GM23248 (cell line): ENCODE results near the gene TTYH1. TPM values are rescaled to one million over a fixed set of nuclear protein-coding genes. Genes with fewer than 3 reads are reported as not detected.

Experiments used
- DNase-seq: peaks from one replicate; pipeline ENCODE4 v3.0.0-alpha.2; 2015
- H2AFZ ChIP-seq: fragments of 200-600 bp; sonication (generic); 2 replicates; pipeline ENCODE4 v1.6.1; 2016; ENCODE audit warnings: antibody characterized with exemption
- H3F3A ChIP-seq: fragments of 200-600 bp; sonication (generic); 2 replicates; pipeline ENCODE4 v1.6.1; 2016; ENCODE audit warnings: mild to moderate bottlenecking, antibody characterized with exemption, mixed run types; ENCODE audit not compliant: insufficient read depth
- H3K27ac ChIP-seq: fragments of 200-600 bp; sonication (generic); 2 replicates; pipeline ENCODE4 v1.5.1; 2016; ENCODE audit warnings: mild to moderate bottlenecking
- H3K27me3 ChIP-seq: fragments of 200-600 bp; sonication (generic); replicated peaks from 2 replicates; pipeline ENCODE4 v1.6.1; 2016; ENCODE audit warnings: mild to moderate bottlenecking; ENCODE audit not compliant: insufficient read depth
- H3K36me3 ChIP-seq: fragments of 200-600 bp; sonication (generic); 2 replicates; pipeline ENCODE4 v1.6.1; 2016; ENCODE audit warnings: low read depth, mild to moderate bottlenecking
- H3K4me1 ChIP-seq: fragments of 200-600 bp; sonication (generic); 2 replicates; pipeline ENCODE4 v1.6.1; 2016; ENCODE audit warnings: mild to moderate bottlenecking; ENCODE audit not compliant: insufficient read depth
- H3K4me2 ChIP-seq: fragments of 200-600 bp; sonication (generic); one replicate; pipeline ENCODE4 v1.6.1; 2016; ENCODE audit warnings: mild to moderate bottlenecking; ENCODE audit not compliant: unreplicated experiment
- H3K4me3 ChIP-seq: fragments of 200-600 bp; sonication (generic); 2 replicates; pipeline ENCODE4 v1.5.1; 2016; ENCODE audit warnings: mild to moderate bottlenecking
- H3K79me2 ChIP-seq: fragments of 200-600 bp; sonication (generic); 2 replicates; pipeline ENCODE4 v1.6.1; 2016; ENCODE audit warnings: mild to moderate bottlenecking; ENCODE audit not compliant: insufficient read depth
- H3K9ac ChIP-seq: fragments of 200-600 bp; sonication (generic); 2 replicates; pipeline ENCODE4 v1.6.1; 2016; ENCODE audit warnings: mild to moderate bottlenecking
- H3K9me2 ChIP-seq: fragments of 200-600 bp; sonication (generic); 2 replicates; pipeline ENCODE4 v1.6.1; 2016; ENCODE audit warnings: mixed run types, mild to moderate bottlenecking, moderate library complexity; ENCODE audit not compliant: insufficient read depth
- H3K9me3 ChIP-seq: fragments of 200-600 bp; sonication (generic); one replicate; pipeline ENCODE4 v1.6.1; 2017; ENCODE audit warnings: low read depth
- H4K20me1 ChIP-seq: fragments of 200-600 bp; sonication (generic); 2 replicates; pipeline ENCODE4 v1.6.0; 2016; ENCODE audit not compliant: insufficient read depth
- EZH2 ChIP-seq: fragments of 200-600 bp; sonication (generic); IDR thresholded peaks from 2 replicates; pipeline ENCODE4 v1.6.1; 2018; ENCODE audit warnings: antibody characterized with exemption, mild to moderate bottlenecking; ENCODE audit not compliant: insufficient read depth, poor library complexity, severe bottlenecking
- EZH2phosphoT487 ChIP-seq: fragments of 200-600 bp; sonication (generic); IDR thresholded peaks from 2 replicates; pipeline ENCODE4 v1.6.1; 2018; ENCODE audit warnings: antibody characterized with exemption, moderate library complexity, mild to moderate bottlenecking, low read depth; ENCODE audit not compliant: insufficient read depth
- WGBS, 2 experiments: methylation state at CpG; one replicate each; pipeline ENCODE4 v1.1.6; 2015 to 2017; ENCODE audit warnings: low lambda C conversion rate in 2 of 2, low coverage in 1 of 2; ENCODE audit errors: missing lambda C conversion rate in 2 of 2; 5-methylcytosine and 5-hydroxymethylcytosine counted together
- in situ Hi-C: fragments of 300-500 bp; cut with MboI; formaldehyde crosslinking; loops from 2 replicates; pipeline ENCODE4 v1.15.0; 2020
- polyA plus RNA-seq: library from polyadenylated mRNA; unstranded; fragments of >200 nt; fragmentation: Nextera tagmentation; extraction: Ambion mirVana; gene quantifications from 2 replicates; pipeline ENCODE4 v1.2.1, GENCODE V29; 2016
- total RNA-seq: library from RNA; depleted of rRNA; stranded (reverse); fragments of >200 nt; shearing (Covaris generic); gene quantifications from 2 replicates; pipeline ENCODE4 v1.2.3, GENCODE V29; 2014

The TTYH1 gene
- total and polyA plus RNA-seq, 2 experiments from 2014 or later: 0.05 TPM; not detected in 1

DNA sequence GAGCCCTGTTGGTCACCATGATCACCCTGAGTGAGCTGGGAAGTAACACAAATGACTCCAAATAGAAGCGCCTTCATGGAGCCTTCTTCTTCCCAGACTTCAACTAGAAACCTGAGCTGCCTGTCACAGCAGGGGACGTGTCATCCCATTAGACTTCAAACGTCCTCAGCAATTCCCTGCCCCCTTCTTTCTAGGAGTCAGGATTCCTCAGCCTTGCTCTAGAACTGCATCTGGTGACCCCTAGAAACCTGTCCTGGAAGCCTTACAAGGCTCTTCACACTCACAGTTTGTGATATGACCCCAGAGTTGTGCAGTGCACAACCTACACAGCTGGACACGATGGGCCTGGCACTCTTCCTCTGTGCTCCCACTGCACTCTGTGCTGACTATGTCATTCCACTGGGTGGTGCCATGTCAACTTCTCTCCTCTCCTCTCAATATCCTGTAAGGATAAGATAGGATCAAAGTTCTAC is 23.6 kb upstream of the TTYH1 start:
- WGBS, 2 experiments: 12 to 15% methylated on average over 3 to 4 of the region's 4 CpGs

GRCh38 chr19:54392105-54392504 is 23.2 kb upstream of the TTYH1 start:
- 46 to 62% methylated on average over 4 to 5 of the region's 5 CpGs for WGBS, 2 experiments

More for the DNA sequence above, 23.6 kb upstream of the TTYH1 start:
- Histone ChIP-seq H3K36me3 (no peaks in the 10 kb centered on the region), H3K79me2 (no peaks in the 10 kb centered on the region), H2AFZ (no peak overlapping the region), H3K9me2 (no peaks in the 10 kb centered on the region), H3F3A (no peaks in the 10 kb centered on the region), H3K4me1 (no peaks in the 10 kb centered on the region), H3K27ac (no peak overlapping the region), H3K9ac (no peak overlapping the region), H3K4me2 (no peak overlapping the region), H3K27me3 (peaks cover 38% of the 10 kb centered on the region), H3K9me3 (no peaks in the 10 kb centered on the region), H3K4me3 (no peak overlapping the region), H4K20me1 (no peaks in the 10 kb centered on the region)
- in situ Hi-C loops: no loop called here
- TF ChIP-seq EZH2phosphoT487 (no peak), EZH2 (no peak)
- DNase-seq: no peak

DNA sequence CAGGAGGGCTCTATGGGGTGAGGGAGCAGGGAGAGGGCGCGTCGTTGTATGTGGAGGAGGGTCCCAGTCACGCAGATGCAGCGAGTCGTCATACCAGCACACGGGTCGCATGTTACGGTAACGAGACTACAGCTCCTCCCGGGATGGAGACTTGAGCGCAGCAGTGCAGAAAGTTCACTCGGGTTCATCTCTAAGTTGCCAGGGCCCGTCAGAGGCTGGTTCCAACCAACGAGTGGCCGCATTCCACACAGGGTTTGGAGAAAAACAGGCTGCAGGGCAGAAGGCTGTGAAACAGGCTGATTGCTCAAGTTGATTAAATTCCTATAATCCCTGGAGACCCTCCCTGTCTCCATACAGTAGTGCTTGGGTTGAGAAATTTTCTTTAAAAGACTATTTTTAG is 21.9 kb upstream of the TTYH1 start:
- Histone ChIP-seq H3F3A (no peaks in the 10 kb centered on the region), H3K9me3 (no peaks in the 10 kb centered on the region), H3K79me2 (no peaks in the 10 kb centered on the region), H2AFZ (no peak overlapping the region), H3K27ac (no peak overlapping the region), H3K36me3 (no peaks in the 10 kb centered on the region), H3K4me3 (no peak overlapping the region), H4K20me1 (no peaks in the 10 kb centered on the region), H3K9ac (no peak overlapping the region), H3K27me3 (peaks cover 24% of the 10 kb centered on the region), H3K4me2 (no peak overlapping the region), H3K9me2 (no peaks in the 10 kb centered on the region), H3K4me1 (no peaks in the 10 kb centered on the region)
- DNase-seq: no peak
- TF ChIP-seq EZH2phosphoT487: no peak
- TF ChIP-seq EZH2: no peak
- in situ Hi-C loops: no loop called here
- 77% methylated on average over 16 of the region's 16 CpGs for WGBS, 2 experiments

More at GRCh38 chr19:54392105-54392504, 23.2 kb upstream of the TTYH1 start:
- Histone ChIP-seq H3K4me2 (no peak overlapping the region), H4K20me1 (no peaks in the 10 kb centered on the region), H3K9me3 (no peaks in the 10 kb centered on the region), H3K27ac (no peak overlapping the region), H3K9ac (no peak overlapping the region), H3K79me2 (no peaks in the 10 kb centered on the region), H3F3A (no peaks in the 10 kb centered on the region), H3K36me3 (no peaks in the 10 kb centered on the region), H3K27me3 (peaks cover 37% of the 10 kb centered on the region), H3K9me2 (no peaks in the 10 kb centered on the region), H3K4me1 (no peaks in the 10 kb centered on the region), H2AFZ (no peak overlapping the region), H3K4me3 (no peak overlapping the region)
- TF ChIP-seq EZH2: no peak
- TF ChIP-seq EZH2phosphoT487: no peak
- in situ Hi-C loops: no loop called here
- no peak for DNase-seq

DNA sequence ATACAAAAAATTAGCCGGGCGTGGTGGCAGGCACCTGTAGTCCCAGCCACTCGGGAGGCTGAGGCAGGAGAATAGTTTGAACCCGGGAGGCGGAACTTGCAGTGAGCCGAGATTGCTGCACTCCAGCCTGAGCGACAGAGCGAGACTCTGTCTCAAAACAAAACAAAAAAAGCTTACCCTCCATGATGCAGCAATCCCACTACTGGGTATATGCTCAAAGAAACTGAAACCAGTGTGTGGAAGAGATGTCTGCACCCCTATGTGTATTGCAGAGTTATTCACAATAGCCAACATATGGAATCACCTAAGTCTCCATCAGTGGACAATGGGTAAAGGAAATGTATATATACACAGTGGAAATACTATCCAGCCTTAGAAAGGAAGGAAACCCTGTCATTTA is 19.6 kb upstream of the TTYH1 start:
- H3K27ac ChIP-seq: no peak overlapping the region
- H3K9me2 ChIP-seq: no peaks in the 10 kb centered on the region
- no peaks in the 10 kb centered on the region for H4K20me1 ChIP-seq
- H3K79me2 ChIP-seq: no peaks in the 10 kb centered on the region
- no peaks in the 10 kb centered on the region for H3K36me3 ChIP-seq
- H3K9ac ChIP-seq: no peak overlapping the region
- H2AFZ ChIP-seq: no peak overlapping the region
- no peak overlapping the region for H3K4me2 ChIP-seq
- H3F3A ChIP-seq: no peaks in the 10 kb centered on the region
- in situ Hi-C loops: no loop called here
- H3K4me3 ChIP-seq: no peak overlapping the region
- no peak for TF ChIP-seq EZH2
- no peak for TF ChIP-seq EZH2phosphoT487
- DNase-seq: no peak
- 0 out of 2 replicates have a peak, but pooled peaks cover 2% of the 10 kb centered on the region for H3K27me3 ChIP-seq
- WGBS, 2 experiments: 59 to 67% methylated on average over 8 of the region's 8 CpGs
- H3K9me3 ChIP-seq: no peaks in the 10 kb centered on the region
- H3K4me1 ChIP-seq: no peaks in the 10 kb centered on the region

DNA sequence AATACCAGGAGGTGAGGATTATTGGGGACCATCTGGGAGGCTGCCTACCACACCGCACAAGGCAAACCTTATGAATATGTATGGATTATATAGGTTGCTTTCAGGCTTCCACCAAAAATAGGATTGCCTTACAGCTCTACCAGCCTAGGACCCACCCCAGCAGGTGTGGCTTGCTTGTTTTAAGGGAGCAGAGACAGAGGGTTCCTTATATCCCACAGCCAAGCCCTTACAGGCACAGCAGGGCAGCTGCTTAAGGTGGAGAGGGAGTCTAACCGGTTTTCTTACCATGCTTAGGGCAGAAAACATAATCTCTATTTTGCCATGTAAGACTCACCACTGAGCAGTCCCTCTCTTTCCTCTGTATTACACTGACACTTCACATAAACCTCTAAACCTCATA is 16.1 kb upstream of the TTYH1 start:
- Histone ChIP-seq H3F3A (no peaks in the 10 kb centered on the region), H3K36me3 (no peaks in the 10 kb centered on the region), H3K4me2 (no peak overlapping the region), H3K27me3 (no peaks in the 10 kb centered on the region), H3K4me3 (no peak overlapping the region), H3K9me3 (no peaks in the 10 kb centered on the region), H3K9ac (no peak overlapping the region), H3K4me1 (no peaks in the 10 kb centered on the region), H2AFZ (no peak overlapping the region), H3K79me2 (no peaks in the 10 kb centered on the region), H3K9me2 (no peaks in the 10 kb centered on the region), H4K20me1 (no peaks in the 10 kb centered on the region), H3K27ac (no peak overlapping the region)
- TF ChIP-seq EZH2phosphoT487: no peak
- no peak for TF ChIP-seq EZH2
- in situ Hi-C loops: no loop called here
- 32 to 39% methylated on average over 2 of the region's 2 CpGs for WGBS, 2 experiments
- no peak for DNase-seq
